Measurements from ENCODE around the gene TWIST1.

Gene TWIST1

DNA sequence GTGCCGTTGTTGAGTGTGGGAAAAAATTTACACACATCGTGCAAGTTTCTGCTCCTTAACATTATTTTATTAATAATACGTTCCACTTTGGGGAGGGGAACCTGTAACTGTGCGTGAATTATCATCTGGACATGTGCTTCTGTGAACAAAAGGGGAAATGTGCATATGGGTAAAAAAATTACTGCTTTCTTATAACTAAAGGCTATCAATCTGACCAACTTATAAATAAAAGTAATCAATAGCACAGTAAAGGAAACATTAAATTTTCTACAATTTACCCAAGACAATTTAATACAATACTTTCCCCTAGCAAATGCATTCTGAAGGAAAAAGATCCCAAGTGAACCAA lies 4.5 kb downstream of the TWIST1 start:
- no peak for DNase-seq (ENCODE audit: low read depth in 2 of 2)

DNA sequence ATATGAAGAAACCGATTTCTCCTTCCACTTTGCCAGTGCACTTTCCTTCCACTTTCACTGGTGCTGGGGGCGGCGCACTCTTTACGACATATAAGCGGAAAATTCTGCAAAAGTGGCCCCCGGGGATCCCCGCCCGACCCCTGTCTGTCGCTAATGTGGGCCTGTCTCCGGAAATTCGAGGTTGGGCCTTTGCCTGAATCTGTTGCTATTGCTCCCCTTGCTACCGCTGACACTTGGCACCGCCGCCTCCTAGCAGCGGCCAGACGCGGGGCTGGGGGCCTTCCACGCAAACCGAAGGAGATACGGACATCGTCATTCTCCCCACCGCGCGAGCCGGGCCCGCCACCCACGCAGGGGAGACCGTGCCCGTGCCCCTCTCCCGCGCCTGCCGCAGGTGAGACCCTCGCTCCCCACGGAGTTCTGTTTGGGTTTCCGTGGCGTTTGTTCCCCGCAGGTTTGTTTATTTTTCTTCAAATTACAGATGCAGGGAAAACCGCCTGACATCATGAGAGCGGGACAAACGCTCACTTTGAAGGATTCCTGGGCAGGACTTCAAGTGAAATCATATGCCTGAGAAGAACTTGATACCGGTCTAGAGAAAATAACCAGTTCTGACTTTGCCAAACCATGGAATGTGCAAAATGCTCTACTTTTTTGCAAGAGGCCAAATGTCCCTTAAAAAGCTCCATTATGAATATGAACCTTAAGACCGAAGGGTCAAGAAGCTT lies 5.0 kb downstream of the TWIST1 start:
- no peak for DNase-seq (ENCODE audit: low read depth in 2 of 2)

DNA sequence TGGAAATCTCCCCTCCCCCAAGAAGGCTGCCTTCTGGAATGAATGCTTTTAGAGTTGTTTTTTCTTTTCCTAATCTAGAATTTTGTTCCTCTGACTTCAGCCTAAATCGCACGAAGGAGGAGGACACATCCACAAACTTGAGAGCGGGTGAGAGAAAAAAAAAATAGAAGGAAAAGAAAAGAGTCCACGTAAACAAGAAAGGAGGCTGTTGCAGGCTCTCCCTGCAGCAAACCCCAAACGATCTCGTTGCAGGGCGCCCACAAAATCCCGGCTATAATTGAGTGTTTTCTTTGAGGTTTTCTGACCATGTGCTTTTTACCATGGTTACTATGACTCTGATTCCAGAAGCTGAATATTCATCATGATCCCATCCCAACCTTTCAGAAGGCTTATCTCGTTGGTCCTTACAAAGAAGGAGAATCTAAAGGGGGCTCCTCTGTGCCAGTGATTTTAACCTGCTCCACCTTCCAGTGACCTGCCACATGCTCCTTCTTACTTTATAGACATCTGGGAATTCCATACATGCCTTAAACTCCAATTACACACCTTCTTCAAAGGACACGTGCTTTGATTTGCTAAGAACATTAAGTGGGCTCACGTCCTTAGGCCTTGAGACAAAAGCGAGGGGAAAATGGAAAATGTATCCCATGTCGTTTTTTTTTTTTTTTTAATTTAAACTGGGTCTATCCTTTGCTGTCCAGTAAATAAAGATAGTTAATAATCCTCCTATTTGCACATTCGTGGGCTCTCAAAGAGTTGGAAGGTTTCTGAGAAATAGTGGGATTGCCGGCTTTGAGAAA lies 5.8 kb downstream of the TWIST1 start:
- DNase-seq (ENCODE audit: low read depth in 2 of 2): no peak

DNA sequence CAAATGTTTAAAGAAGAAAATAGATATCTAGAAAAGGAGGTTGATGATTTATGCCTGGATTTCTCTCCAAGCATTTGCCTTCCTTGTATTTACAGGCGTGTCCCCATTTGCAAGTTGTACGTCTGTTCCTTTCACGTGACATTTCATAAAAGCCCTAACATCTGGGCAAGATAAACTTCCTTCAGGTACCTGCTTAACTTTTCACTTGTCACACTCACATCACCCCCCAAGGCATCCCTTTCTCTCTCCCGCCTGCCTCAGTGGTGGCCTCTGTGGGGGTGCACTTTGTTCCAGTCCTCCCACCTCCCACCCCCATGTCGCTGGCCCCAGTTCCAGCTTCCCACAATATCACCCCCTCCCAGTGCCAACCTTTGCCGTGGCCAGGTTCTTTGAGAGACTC lies 6.7 kb downstream of the TWIST1 start:
- no peak for DNase-seq (ENCODE audit: low read depth in 2 of 2)

DNA sequence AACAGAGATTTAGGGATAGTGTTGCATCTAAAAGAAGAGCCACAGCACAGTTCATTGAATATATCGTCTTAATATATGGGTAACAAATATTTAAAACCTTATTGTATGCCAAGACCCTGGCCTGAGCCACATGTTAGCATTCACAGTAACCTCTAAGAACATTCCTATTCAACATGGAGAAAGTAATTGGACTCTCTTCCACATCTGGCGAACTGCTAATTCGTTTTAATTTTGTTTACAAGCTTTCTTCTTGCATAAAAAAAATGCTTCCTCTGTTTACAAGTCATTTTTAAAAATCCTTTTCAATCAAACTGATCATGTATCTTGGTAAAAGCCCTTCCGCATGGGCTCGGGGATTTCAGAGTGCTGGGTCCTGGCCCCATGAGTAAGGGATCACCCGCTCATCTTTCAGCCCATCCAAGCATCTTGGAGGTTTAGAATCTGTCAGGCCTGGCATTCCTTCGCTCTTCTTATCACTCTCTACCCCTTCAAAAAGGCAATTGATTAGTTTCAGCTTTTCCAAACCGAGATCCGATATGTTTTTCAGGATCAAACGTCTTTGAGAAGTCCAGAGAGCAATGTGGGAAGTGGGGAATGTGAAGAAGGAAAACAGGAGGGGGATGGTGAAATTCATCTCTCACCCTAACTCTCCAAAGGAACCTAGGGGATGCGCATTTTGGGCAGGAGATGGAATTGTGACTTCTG lies 7.3 kb downstream of the TWIST1 start:
- no peak for DNase-seq (ENCODE audit: low read depth in 2 of 2)

DNA sequence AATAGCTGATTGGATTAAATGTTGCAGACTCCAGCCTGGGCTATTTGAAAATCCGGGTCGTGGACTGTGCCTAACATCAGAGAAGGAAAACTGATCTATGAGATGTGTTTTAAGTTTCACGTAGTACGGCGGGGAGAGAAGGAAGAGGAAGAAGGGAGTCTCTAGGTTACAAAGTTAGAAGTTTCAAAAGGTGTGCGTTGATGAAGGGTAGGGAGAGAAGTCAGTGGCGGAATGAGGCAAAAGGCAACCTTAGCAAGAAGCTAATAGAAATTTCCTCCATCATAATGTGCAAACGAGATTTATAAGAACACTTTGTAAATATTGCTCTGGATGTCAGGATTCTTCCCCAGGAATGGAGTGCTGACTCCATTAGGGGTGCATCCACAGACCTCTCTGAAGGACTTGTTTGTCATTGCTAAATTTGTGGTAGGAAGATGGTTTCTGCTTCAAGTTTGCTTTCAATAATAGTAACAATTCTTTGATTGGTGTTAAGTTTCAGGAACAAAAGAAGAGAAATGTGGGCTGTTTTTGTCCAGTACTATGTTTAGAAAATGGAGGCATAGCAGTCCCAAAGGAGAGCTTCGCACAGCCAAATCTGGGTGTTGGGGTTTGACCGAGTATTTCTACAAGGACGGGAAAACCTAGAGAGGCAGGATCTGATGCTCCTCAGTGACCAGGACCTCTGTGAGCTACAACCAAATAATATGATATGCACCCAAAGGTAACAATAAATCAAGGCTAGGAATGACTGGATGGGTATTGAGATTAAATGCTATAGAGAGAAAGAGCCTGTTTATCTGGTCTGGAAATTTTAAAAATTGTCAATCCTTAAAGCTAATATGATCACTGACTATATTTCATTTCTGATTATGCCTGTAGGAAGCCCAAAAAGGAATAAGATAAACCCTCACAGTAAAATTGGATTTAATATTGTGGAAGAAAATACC lies 8.2 kb downstream of the TWIST1 start:
- no peak for DNase-seq (ENCODE audit: low read depth in 2 of 2)

DNA sequence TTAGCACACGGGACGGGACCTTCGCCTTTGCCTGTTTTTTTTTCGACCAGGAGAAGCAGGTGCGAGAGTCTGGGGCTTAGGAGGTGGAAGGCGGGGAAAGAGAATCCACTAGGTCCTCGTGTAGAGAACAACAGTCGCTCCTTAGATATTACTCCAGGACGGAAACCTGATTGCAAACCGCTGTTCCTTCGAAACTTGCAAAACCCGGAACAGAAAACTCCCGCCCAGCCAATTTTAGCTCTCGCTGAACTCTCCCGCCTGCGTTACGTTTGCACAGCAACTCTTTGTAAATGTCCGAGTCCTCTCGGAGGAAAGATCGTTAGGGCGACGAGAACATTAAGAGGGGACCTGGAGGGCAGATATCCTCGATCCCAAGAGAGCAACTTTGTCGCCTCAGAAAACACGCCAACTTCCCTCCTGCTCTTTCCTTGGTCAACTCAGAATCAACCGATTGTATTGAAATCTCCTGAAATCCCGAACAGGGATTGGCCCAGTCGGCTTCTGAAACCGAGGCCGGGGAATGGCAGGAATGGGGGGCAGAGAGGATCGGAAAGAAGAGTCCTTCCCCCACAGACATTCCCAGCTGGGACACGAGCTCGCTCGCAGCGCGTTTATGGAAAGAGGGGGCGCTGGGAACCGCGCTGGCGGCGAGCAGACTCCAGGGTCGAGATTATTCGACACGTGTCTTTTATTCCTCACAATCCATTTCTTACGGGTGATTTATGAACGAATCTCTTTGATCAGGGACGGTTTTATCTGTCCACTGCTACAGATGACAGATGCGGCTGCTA lies 9.9 kb downstream of the TWIST1 start:
- no peak for DNase-seq (ENCODE audit: low read depth in 2 of 2)

DNA sequence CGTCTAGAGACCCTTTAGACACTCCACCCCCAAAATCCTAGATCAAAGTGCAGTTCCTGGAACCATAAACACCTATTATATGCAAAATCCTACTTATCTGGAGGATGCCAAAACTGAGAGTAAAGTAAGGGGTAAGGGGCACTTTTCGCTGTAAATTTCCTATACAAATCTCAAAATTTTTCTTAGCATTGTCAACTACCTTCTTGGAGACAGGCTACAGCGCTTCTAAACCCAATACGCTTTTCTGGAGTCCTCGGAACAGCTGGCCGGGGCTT lies 10.4 kb downstream of the TWIST1 start:
- no peak for DNase-seq (ENCODE audit: low read depth in 2 of 2)

DNA sequence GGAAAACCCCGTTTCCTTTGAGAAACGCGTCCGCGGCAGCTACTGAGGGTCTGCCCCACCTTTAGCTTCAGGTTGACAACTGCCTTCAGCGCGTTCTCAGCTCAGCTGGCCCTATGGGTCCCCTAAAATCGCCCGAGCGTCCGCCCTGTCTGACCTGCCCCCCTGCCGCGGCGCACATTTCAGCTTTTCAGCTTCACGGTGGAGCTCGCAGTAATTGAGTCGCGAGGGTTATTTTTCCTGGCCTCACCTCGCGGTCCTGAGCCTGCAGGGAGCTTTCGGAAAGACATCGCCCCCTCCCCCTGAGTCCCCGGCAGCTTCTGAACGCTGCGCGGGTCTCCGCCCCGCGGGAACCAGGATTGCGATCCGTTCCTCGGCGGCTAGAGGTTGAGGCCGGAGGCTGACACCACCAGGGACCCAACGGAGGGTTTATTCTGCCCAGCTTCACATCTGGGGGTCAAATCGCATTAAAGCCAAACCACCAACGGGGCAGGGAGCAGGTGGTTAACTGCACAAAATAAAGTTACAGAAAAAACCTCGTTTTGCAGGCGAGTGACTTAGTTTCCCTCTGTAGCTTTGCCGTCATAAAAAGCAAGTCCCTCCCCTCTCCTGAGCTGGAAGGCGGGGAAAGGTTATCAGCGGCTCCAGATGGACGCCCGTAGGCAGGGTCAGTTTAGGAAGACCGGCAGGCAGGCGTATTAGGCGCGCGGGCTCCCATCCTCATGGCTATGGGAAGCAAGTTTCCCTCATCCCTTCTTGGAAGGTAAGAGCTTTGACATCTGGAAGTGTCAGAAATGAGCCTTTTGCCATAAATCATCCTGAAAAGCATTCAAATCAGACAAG lies 11.0 kb downstream of the TWIST1 start:
- no peak for DNase-seq (ENCODE audit: low read depth in 2 of 2)

DNA sequence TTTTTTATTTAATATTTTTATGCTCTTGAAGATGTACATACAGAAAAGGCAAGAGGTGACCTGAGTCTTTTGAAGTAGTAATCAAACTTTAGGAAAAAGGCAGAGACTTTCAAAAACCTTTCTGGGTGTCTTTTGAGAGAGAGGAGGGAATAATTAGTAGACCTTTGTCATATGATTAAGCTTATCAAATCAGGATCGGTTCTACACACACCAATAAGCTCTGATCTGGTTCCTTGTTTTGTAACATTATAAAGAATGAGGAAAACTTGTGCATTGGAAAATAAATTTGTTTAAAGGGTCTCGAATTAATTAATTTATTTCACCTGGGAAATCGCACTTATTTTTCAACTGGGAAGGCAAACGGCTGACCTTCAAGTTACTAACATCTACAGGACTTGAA lies 11.9 kb downstream of the TWIST1 start:
- no peak for DNase-seq (ENCODE audit: low read depth in 2 of 2)

DNA sequence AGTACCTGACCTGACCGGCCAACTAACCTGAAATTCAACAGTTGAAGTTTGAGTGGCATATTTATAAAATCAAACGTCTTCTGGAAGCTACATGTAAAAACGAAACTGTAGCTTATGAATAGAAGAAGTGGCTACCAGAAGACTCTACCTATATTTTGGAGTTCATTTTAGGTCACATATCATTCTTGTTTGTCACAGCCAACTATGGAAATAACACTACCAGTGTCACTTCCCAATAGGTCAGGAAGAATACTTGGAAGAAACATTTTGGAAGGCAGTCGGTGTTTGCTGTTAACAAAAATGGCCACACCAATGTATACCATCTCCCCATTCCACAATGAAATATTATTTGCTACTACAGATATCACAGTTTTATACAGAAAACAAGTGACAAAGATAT lies 12.6 kb downstream of the TWIST1 start:
- no peak for DNase-seq (ENCODE audit: low read depth in 2 of 2)

DNA sequence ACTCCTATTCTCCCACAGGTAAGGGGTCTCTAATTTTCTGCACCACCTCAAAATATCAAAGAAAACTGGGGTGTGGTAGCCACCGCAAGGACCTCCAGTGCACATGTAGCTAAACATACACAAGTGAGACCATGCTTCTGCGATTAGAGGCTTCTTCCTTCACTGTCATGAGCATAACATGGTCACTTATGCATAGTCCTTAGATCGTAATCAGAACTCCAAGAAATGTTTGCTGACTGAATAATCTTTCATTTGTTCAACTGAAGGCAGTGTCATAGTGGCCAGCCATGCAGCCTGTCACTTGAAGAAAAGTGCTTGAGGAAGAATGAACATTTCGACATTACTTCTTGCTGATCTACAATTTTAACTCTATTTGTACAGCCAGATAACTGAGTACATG lies 14.6 kb downstream of the TWIST1 start:
- DNase-seq (ENCODE audit: low read depth in 2 of 2): no peak

DNA sequence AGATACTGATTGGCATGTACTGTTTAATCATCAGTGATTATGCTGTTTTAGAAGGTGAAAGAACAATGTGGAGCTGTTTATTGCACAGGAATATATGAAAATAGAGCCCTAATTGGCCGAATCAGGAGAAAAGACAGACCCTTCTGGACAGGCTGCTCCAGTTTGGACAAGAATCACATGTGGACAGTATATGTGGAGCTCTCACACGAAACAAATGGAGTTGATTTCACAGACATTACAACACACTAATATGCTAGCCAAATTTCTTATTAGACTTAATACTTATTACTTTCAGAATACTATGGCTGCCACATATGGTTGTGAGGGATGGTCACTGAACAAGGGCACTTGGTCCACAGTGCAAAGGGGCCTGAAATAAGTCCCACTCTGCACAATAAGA lies 15.5 kb downstream of the TWIST1 start:
- no peak for DNase-seq (ENCODE audit: low read depth in 2 of 2)

DNA sequence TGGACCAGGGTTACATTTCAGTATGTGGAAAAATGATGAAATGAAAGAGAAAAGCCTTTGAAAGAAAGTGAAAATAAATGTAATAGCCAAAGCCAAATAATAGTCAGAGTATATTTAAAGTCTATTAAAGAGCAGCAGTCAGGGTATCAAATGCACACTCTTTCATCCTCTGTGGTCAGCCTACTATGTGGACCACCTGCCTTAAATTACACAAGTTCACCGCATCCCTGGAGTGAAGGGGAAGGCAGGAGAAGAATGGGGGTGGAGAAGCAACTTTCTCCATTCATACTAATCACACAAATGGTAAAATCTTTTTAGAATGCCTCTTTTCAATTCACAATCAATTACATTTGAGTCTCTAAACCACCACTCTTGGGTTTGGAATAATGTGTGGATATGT lies 16.0 kb downstream of the TWIST1 start:
- no peak for DNase-seq (ENCODE audit: low read depth in 2 of 2)

DNA sequence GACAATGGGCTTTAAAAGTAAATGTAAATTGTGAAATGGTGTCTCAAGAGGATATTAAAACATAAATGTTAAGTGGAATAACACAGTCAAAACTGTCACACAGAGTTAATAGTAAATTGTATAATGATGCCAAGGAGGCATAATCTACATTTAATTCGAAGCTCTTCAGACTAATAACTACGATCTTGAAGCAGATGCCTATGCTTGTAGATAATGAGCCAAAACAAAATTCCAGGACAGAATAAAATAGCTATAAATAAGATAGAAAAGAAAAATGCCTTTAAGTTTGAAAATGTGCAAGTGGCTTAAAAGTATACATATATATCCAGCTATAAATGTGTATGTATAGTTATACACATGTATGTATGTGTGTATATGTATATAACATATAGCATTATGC lies 17.5 kb downstream of the TWIST1 start:
- no peak for DNase-seq (ENCODE audit: low read depth in 2 of 2)

DNA sequence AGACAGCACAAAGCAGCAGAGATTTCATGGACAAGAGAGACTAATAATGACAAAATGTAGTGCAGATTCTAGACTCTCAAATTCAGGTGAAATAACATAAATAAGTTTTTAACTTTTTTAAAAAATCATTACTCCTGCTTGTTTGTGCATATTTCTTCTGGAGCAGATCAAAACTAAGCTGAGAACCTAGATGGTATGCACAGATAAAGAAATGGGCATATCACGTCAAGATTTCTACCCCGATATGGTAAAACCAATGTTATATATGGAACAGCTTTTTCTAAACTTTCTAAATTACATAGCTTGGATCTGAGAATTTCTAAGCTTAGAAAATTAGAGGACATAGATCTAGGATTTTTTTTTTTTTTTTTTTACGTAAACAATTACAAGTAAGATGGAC lies 18.2 kb downstream of the TWIST1 start:
- no peak for DNase-seq (ENCODE audit: low read depth in 2 of 2)

DNA sequence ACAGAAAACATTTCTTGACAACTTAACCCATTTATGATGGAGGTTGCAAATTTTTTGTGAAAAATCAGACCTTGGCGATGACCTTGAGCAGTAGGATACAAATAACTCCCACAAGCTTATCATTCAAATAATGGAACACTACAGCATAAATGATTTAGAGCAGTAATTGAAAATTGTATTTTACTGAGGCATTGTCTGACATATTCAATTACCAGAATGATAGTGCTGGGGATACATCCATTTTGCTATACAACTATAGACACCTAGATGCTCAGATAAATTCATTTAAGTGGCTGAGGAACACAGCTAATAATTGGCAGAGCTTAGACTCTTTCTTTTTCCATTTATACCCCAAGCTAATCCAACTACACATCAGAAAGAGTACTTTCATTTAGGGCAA lies 18.9 kb downstream of the TWIST1 start:
- no peak for DNase-seq (ENCODE audit: low read depth in 2 of 2)

DNA sequence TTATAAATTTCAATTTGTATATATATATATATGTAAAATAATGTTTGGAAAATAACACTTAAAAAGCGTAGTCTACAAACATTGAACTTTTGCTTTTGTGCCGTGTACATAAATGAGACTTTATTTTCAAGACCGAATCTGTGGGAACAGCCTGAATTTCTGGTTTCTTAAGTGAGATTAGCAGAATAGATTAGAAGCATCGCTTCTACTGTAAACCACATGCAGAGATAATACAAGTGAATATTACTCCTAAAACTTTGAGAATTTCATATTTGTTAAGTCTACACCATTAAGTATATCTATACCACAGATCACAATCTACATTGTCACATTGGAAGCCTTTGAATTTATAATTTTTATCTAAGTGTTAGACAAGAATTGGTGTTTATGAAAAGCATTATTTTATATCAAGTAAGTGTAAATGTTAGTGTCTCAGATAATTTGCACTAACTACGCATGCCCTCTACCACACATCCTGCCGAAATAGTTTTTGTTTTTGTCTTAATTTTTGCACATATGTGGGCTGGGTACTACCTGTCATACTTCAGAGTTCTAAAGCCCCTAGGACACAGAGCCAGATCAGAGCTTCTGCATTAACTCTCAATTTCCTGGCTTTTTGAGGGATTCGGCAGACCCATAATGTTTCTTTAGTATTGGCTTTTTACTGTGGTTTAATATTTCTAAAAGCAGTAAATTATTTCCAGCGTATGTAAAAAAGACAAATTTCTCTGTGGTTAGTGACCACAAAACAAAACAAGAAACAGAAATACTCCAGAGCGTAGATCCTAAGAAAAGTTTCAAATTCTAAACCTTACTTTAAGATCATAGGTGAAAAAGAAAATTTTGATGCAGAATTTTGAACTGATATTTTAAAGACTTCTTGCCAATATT lies 20.0 kb downstream of the TWIST1 start:
- DNase-seq (ENCODE audit: low read depth in 2 of 2): no peak

DNA sequence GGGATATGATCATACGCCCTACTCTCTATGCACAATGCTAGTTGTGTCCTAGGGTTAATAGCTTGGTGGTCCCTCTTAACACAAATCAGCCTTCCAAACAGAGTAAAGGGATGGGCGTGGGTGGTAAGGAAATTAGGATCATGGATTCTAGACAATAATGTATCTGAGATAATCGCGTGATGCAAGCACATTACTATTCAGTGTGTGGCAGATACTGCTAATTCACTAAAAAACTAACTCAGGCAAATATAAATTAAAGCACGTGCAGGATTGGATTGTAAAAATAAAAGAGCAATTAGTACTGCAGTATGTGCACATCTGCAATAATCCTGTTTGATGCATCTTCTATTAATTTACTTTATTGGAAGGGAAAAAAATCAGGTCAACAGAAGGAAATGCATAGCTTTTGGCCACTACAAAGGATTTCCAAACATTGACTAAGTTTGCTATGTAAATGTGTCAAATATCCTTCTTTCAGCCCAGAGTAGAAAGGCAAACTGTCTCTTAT lies 22.0 kb downstream of the TWIST1 start:
- no peak for DNase-seq (ENCODE audit: low read depth in 2 of 2)
